GM12878 (cell line): ENCODE data around the gene ZDHHC9. TPM values are rescaled to one million over a fixed set of nuclear protein-coding genes. Genes with fewer than 3 reads are reported as not detected.

Experiments used
- ATAC-seq: fragments of 200-7000 bp; cut with Tn5 transposase; 3 replicates; pipeline ENCODE4 v1.9.1; 2020; ENCODE audit warnings: mild to moderate bottlenecking, moderate library complexity
- BruUV-seq: library from RNA; stranded (reverse); fragments of 400-500 nt; replicated peaks from 2 replicates; lab custom pipeline; 2021; lab: Mats Ljungman, UMichigan
- CTCF ChIA-PET: fragments of 300-600 bp; sonication (Branson Sonifier 250); formaldehyde crosslinking; extraction: SDS; loops from one replicate; lab custom pipeline; 2021; ENCODE audit warnings: inconsistent platforms; lab: Yijun Ruan, JAX
- POLR2A ChIA-PET: fragments of 350-600 bp; formaldehyde crosslinking; extraction: SDS; loops from one replicate; lab custom pipeline; 2021; ENCODE audit warnings: inconsistent platforms; lab: Charles Lee
- RAD21 ChIA-PET: fragments of 300-600 bp; sonication (Branson Sonifier 250); formaldehyde crosslinking; loops from one replicate; lab custom pipeline; 2023; ENCODE audit warnings: antibody characterized with exemption; ENCODE audit not compliant: unreplicated experiment; lab: Charles Lee
- SMC1A ChIA-PET: fragments of 300-600 bp; sonication (Branson Sonifier 250); formaldehyde crosslinking; loops from one replicate; lab custom pipeline; 2023; ENCODE audit not compliant: unreplicated experiment, uncharacterized antibody; lab: Charles Lee
- DNase-seq: peaks from one replicate; pipeline ENCODE4 v3.0.0-alpha.2; 2011; ENCODE audit warnings: low read depth, low spot score
- FAIRE-seq: peaks from 3 replicates; lab custom pipeline; 2011; peaks lifted over from hg19 to GRCh38; lab: Jason Lieb, UNC
- H2AFZ ChIP-seq: 2 replicates; pipeline ENCODE4 v1.6.0; 2011; ENCODE audit warnings: low read depth, low read length, control low read depth; ENCODE audit not compliant: control insufficient read depth
- H3K27ac ChIP-seq: 2 replicates; pipeline ENCODE4 v1.5.1; 2011; ENCODE audit warnings: control low read depth; ENCODE audit not compliant: control insufficient read depth, insufficient read depth
- H3K27me3 ChIP-seq, 2 experiments: replicated peaks in 1 of 2; 2 replicates each; pipeline versions ENCODE4 v1.6.0 to v1.6.1; 2011; ENCODE audit warnings: low read length in 1 of 2; ENCODE audit not compliant: control insufficient read depth in 2 of 2, insufficient read depth in 2 of 2
- H3K36me3 ChIP-seq, 2 experiments: 2 replicates each; pipeline ENCODE4 v1.5.1; 2011; ENCODE audit warnings: low read length in 1 of 2; ENCODE audit not compliant: control insufficient read depth in 2 of 2, insufficient read depth in 2 of 2
- H3K4me1 ChIP-seq: 2 replicates; pipeline ENCODE4 v1.6.1; 2011; ENCODE audit warnings: mild to moderate bottlenecking, low read length, moderate library complexity, mixed read lengths; ENCODE audit not compliant: control insufficient read depth, insufficient read depth
- H3K4me2 ChIP-seq: 2 replicates; pipeline ENCODE4 v1.6.0; 2011; ENCODE audit warnings: control low read depth; ENCODE audit not compliant: control insufficient read depth, insufficient read depth
- H3K4me3 ChIP-seq: fragments of 200-600 bp; sonication (generic); 2 replicates; pipeline ENCODE4 v1.5.1; 2016
- H3K79me2 ChIP-seq: 2 replicates; pipeline ENCODE4 v1.6.0; 2011; ENCODE audit warnings: low read length; ENCODE audit not compliant: control insufficient read depth, insufficient read depth
- H3K9ac ChIP-seq: 2 replicates; pipeline ENCODE4 v1.8.0; 2011; ENCODE audit warnings: low read length, control low read depth, mixed read lengths; ENCODE audit not compliant: control insufficient read depth, insufficient read depth
- H3K9me3 ChIP-seq: replicated peaks from 3 replicates; pipeline ENCODE4 v1.5.1; 2011; ENCODE audit warnings: mild to moderate bottlenecking, low read length; ENCODE audit not compliant: control insufficient read depth, insufficient read depth
- H4K20me1 ChIP-seq: 2 replicates; pipeline ENCODE4 v1.6.0; 2011; ENCODE audit not compliant: control insufficient read depth, insufficient read depth
- ESRRA ChIP-seq: IDR thresholded peaks from 2 replicates; pipeline ENCODE4 v1.6.1; 2012; ENCODE audit warnings: mild to moderate bottlenecking, low read length, improper control_type of control experiment
- HDAC6 ChIP-seq: fragments of 200-600 bp; sonication (generic); IDR thresholded peaks from one replicate; pipeline ENCODE4 v1.8.0; 2017; ENCODE audit warnings: antibody characterized with exemption; ENCODE audit not compliant: unreplicated experiment
- HSF1 ChIP-seq: fragments of 150-350 bp; IDR thresholded peaks from 2 replicates; pipeline ENCODE4 v1.6.1; 2014; ENCODE audit warnings: mild to moderate bottlenecking, low read depth, low read length
- KAT2A ChIP-seq: conservative IDR thresholded peaks from 2 replicates; pipeline ENCODE4 v1.6.1; 2011; ENCODE audit warnings: low read depth, low read length; ENCODE audit not compliant: control insufficient read depth
- MLLT1 ChIP-seq: fragments of 450-650 bp; IDR thresholded peaks from 2 replicates; pipeline ENCODE4 v1.6.1; 2016; ENCODE audit warnings: mild to moderate bottlenecking
- MXI1 ChIP-seq: fragments of 150-350 bp; IDR thresholded peaks from 2 replicates; pipeline ENCODE4 v1.6.1; 2011; ENCODE audit warnings: low read depth, mild to moderate bottlenecking, inconsistent platforms, low read length, improper control_type of control experiment
- POU2F2 ChIP-seq: IDR thresholded peaks from 3 replicates; pipeline ENCODE4 v1.6.1; 2011; ENCODE audit warnings: low read depth, mild to moderate bottlenecking, low read length, borderline replicate concordance
- RCOR1 ChIP-seq: conservative IDR thresholded peaks from 2 replicates; pipeline ENCODE4 v1.6.1; 2012; ENCODE audit warnings: low read depth, low read length, improper control_type of control experiment
- WGBS: methylation state at CpG from one replicate; pipeline ENCODE4 v1.1.6; 2016; ENCODE audit warnings: low lambda C conversion rate; ENCODE audit not compliant: insufficient replicate concordance, insufficient coverage; ENCODE audit errors: missing lambda C conversion rate; 5-methylcytosine and 5-hydroxymethylcytosine counted together
- in situ Hi-C: fragments of 300-500 bp; cut with MboI; formaldehyde crosslinking; loops from 9 replicates; pipeline ENCODE4 v1.14.3; 2018; ENCODE audit warnings: mixed read lengths
- intact Hi-C: fragments of 100-400 bp; cut with micrococcal nuclease; formaldehyde crosslinking; loops from one replicate; pipeline ENCODE4 v1.14.2; 2022; ENCODE audit not compliant: unreplicated experiment
- polyA plus RNA-seq, 11 experiments: library from polyadenylated mRNA; depleted of rRNA in 4 of 11; unstranded in 6 of 11; stranded (reverse) in 5 of 11; fragments of >200 nt; fragmentation: Nextera tagmentation in 4 of 11; fragmentation: Illumina TruSeq in 1 of 11; extraction: Ambion mirVana in 4 of 11; extraction: Trizol in 1 of 11; gene quantifications; 1 replicate in 1 of 11; 2 replicates in 10 of 11; pipeline versions ENCODE4 v1.2.1 to v1.2.3, GENCODE V29; 2011 to 2016; ENCODE audit warnings: inconsistent platforms in 2 of 11, missing spikeins in 2 of 11, low read depth in 1 of 11
- total RNA-seq, 4 experiments: library from RNA; depleted of rRNA in 3 of 4; stranded (reverse); fragments of >200 nt in 3 of 4; fragmentation: Illumina TruSeq in 1 of 4; extraction: Trizol in 1 of 4; gene quantifications; 2 replicates each; pipeline versions ENCODE4 v1.2.1 to v1.2.3, GENCODE V29; 2013 to 2021

ZDHHC9 gene
- total and polyA plus RNA-seq, 10 of the 15 experiments (the other 5 are each of a cell fraction or from before 2014, with no cell fraction given) = 1.8 to 13.0 (median 5.4) TPM

- no peak for TF ChIP-seq HDAC6
- no peak for TF ChIP-seq MLLT1
Measured at GRCh38 chrX:129876771-129877305, 33.2 kb upstream of the ZDHHC9 start (continued).

GRCh38 chrX:129875669-129876068, 32.0 kb upstream of the ZDHHC9 start:
- Histone ChIP-seq H3K27me3 (no peaks in the 10 kb centered on the region; a peak in 2 of 4 replicates), H2AFZ (no peak overlapping the region), H3K27ac (no peak overlapping the region), H3K9ac (no peak overlapping the region), H3K9me3 (no peaks in the 10 kb centered on the region), H3K79me2 (no peaks in the 10 kb centered on the region), H3K36me3 (no peaks in the 10 kb centered on the region), H3K4me3 (no peak overlapping the region), H3K4me2 (no peak overlapping the region), H3K4me1 (no peaks in the 10 kb centered on the region), H4K20me1 (no peaks in the 10 kb centered on the region)
- in situ Hi-C loops (no loop called here), intact Hi-C loops (no loop called here)
- DNase-seq (no peak), FAIRE-seq (no peak), ATAC-seq (no peak)
- RAD21 ChIA-PET = no interaction called here
- TF ChIP-seq RCOR1 (no peak), HSF1 (no peak), KAT2A (no peak), POU2F2 (no peak), MXI1 (no peak), ESRRA (no peak)
- SMC1A ChIA-PET = no interaction called here
- POLR2A ChIA-PET = no interaction called here
- WGBS = 0% methylated on average over 3 of the region's 3 CpGs
- no TSS peak for BruUV-seq
- CTCF ChIA-PET = no interaction called here
